Measurements from ENCODE around the gene NPIPB6.

Gene NPIPB6

GRCh38 chr16:28319476-28320022, 43.8 kb downstream of the NPIPB6 start:
- DNase-seq (ENCODE audit: low spot score): no peak
- no peak for TF ChIP-seq CTCF (IDR thresholded peaks at IDR 0.05; ENCODE audit: extremely low read depth, missing control alignments)

GRCh38 chr16:28318042-28318744, 45.1 kb downstream of the NPIPB6 start:
- TF ChIP-seq CTCF (IDR thresholded peaks at IDR 0.05; ENCODE audit: extremely low read depth, missing control alignments): no peak
- DNase-seq (ENCODE audit: low spot score): no peak

- peak; percentile 85 for DNase-seq (ENCODE audit: low spot score)
- TF ChIP-seq CTCF (IDR thresholded peaks at IDR 0.05; ENCODE audit: extremely low read depth, missing control alignments): peak; percentile 92
Observed at GRCh38 chr16:28317040-28317880, 46.0 kb downstream of the NPIPB6 start.

- TF ChIP-seq CTCF (IDR thresholded peaks at IDR 0.05; ENCODE audit: extremely low read depth, missing control alignments): no peak
- DNase-seq (ENCODE audit: low spot score): no peak
Observed at GRCh38 chr16:28316054-28316453, 47.3 kb downstream of the NPIPB6 start.

GRCh38 chr16:28313587-28313986, 49.7 kb downstream of the NPIPB6 start:
- TF ChIP-seq CTCF (IDR thresholded peaks at IDR 0.05; ENCODE audit: extremely low read depth, missing control alignments): no peak
- no peak for DNase-seq (ENCODE audit: low spot score)

GRCh38 chr16:28312327-28312726, 51.0 kb downstream of the NPIPB6 start:
- no peak for TF ChIP-seq CTCF (IDR thresholded peaks at IDR 0.05; ENCODE audit: extremely low read depth, missing control alignments)
- no peak for DNase-seq (ENCODE audit: low spot score)

GRCh38 chr16:28311913-28312312, 51.4 kb downstream of the NPIPB6 start:
- no peak for TF ChIP-seq CTCF (IDR thresholded peaks at IDR 0.05; ENCODE audit: extremely low read depth, missing control alignments)
- DNase-seq (ENCODE audit: low spot score): no peak
